K562 (cell line): Measurements from ENCODE around the gene PLCB1. TPM values are rescaled to one million over a fixed set of nuclear protein-coding genes. Genes with fewer than 3 reads are reported as not detected.

Experiments used
- ATAC-seq: fragments of 200-7000 bp; cut with Tn5 transposase; 3 replicates; pipeline ENCODE4 v1.9.1; 2020; ENCODE audit warnings: moderate library complexity
- BruUV-seq: library from RNA; stranded (reverse); fragments of 400-500 nt; replicated peaks from 2 replicates; lab custom pipeline; 2021; lab: Mats Ljungman, UMichigan
- CTCF ChIA-PET: fragments of 300-600 bp; formaldehyde crosslinking; extraction: SDS; loops from one replicate; lab custom pipeline; 2021; ENCODE audit warnings: low intra/inter-chr PET ratio; lab: Yijun Ruan, JAX
- POLR2A ChIA-PET: fragments of 300-600, 350-650 bp; sonication (Branson Sonifier 250); formaldehyde crosslinking; extraction: SDS; loops from one replicate; lab custom pipeline; 2021; ENCODE audit warnings: antibody characterized with exemption, inconsistent platforms; lab: Yijun Ruan, JAX
- DNase-seq, 4 experiments: peaks; one replicate each; pipeline versions ENCODE4 v3.0.0 to v3.0.0-alpha.2; 2011 to 2018; ENCODE audit warnings: low spot score in 3 of 4, mixed read lengths in 3 of 4; ENCODE audit errors: extremely low read depth in 1 of 4
- FAIRE-seq: peaks from 2 replicates; lab custom pipeline; 2011; peaks lifted over from hg19 to GRCh38; lab: Jason Lieb, UNC
- H2AFZ ChIP-seq: 2 replicates; pipeline ENCODE4 v1.6.0; 2011; ENCODE audit warnings: low read depth, low read length, control low read depth, inconsistent platforms
- H3K27ac ChIP-seq: fragments of 200-600 bp; 3 replicates; pipeline ENCODE4 v1.8.0; 2011; ENCODE audit warnings: low read depth, mild to moderate bottlenecking, control low read depth, inconsistent platforms, low read length, moderate library complexity, mixed read lengths; ENCODE audit errors: extremely low read depth
- H3K27me3 ChIP-seq, 2 experiments: fragments of 300-600 bp in 1 of 2; 2 replicates in 1 of 2; 3 replicates in 1 of 2; pipeline versions ENCODE4 v1.6.0 to v1.8.0; 2011; ENCODE audit warnings: inconsistent platforms in 2 of 2, low read length in 2 of 2, mild to moderate bottlenecking in 1 of 2, mixed read lengths in 1 of 2, moderate library complexity in 1 of 2; ENCODE audit not compliant: control insufficient read depth in 2 of 2, insufficient read depth in 2 of 2
- H3K36me3 ChIP-seq: fragments of 300-600 bp; 3 replicates; pipeline ENCODE4 v1.8.0; 2011; ENCODE audit warnings: mild to moderate bottlenecking, low read length, inconsistent platforms; ENCODE audit not compliant: control insufficient read depth, insufficient read depth
- H3K4me1 ChIP-seq, 2 experiments: fragments of 200-600 bp in 1 of 2; replicated peaks in 1 of 2; 2 replicates in 1 of 2; 3 replicates in 1 of 2; pipeline versions ENCODE4 v1.5.1 to v1.8.0; 2011; ENCODE audit warnings: inconsistent platforms in 2 of 2, low read length in 2 of 2, mild to moderate bottlenecking in 1 of 2, mixed read lengths in 1 of 2, moderate library complexity in 1 of 2; ENCODE audit not compliant: control insufficient read depth in 2 of 2, insufficient read depth in 2 of 2
- H3K4me2 ChIP-seq: 2 replicates; pipeline ENCODE4 v1.6.1; 2011; ENCODE audit warnings: low read length, control low read depth, inconsistent platforms, mixed read lengths; ENCODE audit not compliant: insufficient read depth
- H3K4me3 ChIP-seq: fragments of 200-600 bp; sonication (generic), shearing (Covaris generic); 2 replicates; pipeline ENCODE4 v1.5.1; 2016; ENCODE audit warnings: control low read depth, inconsistent platforms
- H3K79me2 ChIP-seq: fragments of 200-600 bp; 3 replicates; pipeline ENCODE4 v1.8.0; 2011; ENCODE audit warnings: low read length, inconsistent platforms; ENCODE audit not compliant: control insufficient read depth, insufficient read depth
- H3K9ac ChIP-seq, 2 experiments: 2 replicates each; pipeline versions ENCODE4 v1.6.0 to v1.6.1; 2011; ENCODE audit warnings: low read depth in 2 of 2, low read length in 2 of 2, control low read depth in 1 of 2, inconsistent platforms in 1 of 2, mild to moderate bottlenecking in 1 of 2, mixed read lengths in 1 of 2; ENCODE audit not compliant: insufficient read depth in 1 of 2
- H3K9me1 ChIP-seq: one replicate; pipeline ENCODE4 v1.6.0; 2011; ENCODE audit warnings: inconsistent platforms, mild to moderate bottlenecking, low read length, moderate library complexity; ENCODE audit not compliant: control insufficient read depth, insufficient read depth
- H3K9me3 ChIP-seq: replicated peaks from 2 replicates; pipeline ENCODE4 v1.5.1; 2011; ENCODE audit warnings: low read depth, low read length, inconsistent platforms; ENCODE audit not compliant: control insufficient read depth, insufficient read depth
- H4K20me1 ChIP-seq: replicated peaks from 2 replicates; pipeline ENCODE4 v1.6.1; 2011; ENCODE audit warnings: low read length, inconsistent platforms, mixed read lengths; ENCODE audit not compliant: control insufficient read depth, insufficient read depth
- ATF7 ChIP-seq: fragments of 450-650 bp; IDR thresholded peaks from 2 replicates; pipeline ENCODE4 v1.7.1; 2014; ENCODE audit warnings: mild to moderate bottlenecking, moderate library complexity
- POLR3G ChIP-seq: IDR thresholded peaks from 2 replicates; pipeline ENCODE4 v1.6.1; 2011; ENCODE audit not compliant: insufficient read length, insufficient replicate concordance; ENCODE audit errors: extremely low read depth
- SMC3 ChIP-seq: conservative IDR thresholded peaks from 2 replicates; pipeline ENCODE4 v1.6.1; 2011; ENCODE audit warnings: low read depth, low read length, improper control_type of control experiment; ENCODE audit not compliant: insufficient read depth
- USF2 ChIP-seq: sonication (generic); formaldehyde crosslinking; IDR thresholded peaks from 2 replicates; pipeline ENCODE4 v1.5.0; 2020; ENCODE audit warnings: missing genetic modification reagents
- WGBS: fragments of 100-300 bp; shearing (Covaris generic); methylation state at CpG from one replicate; pipeline ENCODE4 v1.1.6; 2016; ENCODE audit warnings: low coverage, mixed read lengths; ENCODE audit not compliant: insufficient coverage; ENCODE audit errors: missing lambda C conversion rate; 5-methylcytosine and 5-hydroxymethylcytosine counted together
- in situ Hi-C: fragments of 300-500 bp; cut with MboI; formaldehyde crosslinking; loops from 4 replicates; pipeline ENCODE4 v1.15.0; 2018; ENCODE audit warnings: inconsistent platforms, mixed read lengths
- intact Hi-C: fragments of 100-400 bp; cut with micrococcal nuclease; formaldehyde crosslinking; loops from 2 replicates; pipeline ENCODE4 v1.14.2; 2022
- polyA plus RNA-seq, 8 experiments: library from polyadenylated mRNA; depleted of rRNA in 4 of 8; stranded (reverse) in 5 of 8; unstranded in 3 of 8; fragments of >200 nt; fragmentation: Nextera tagmentation in 2 of 8; fragmentation: Illumina TruSeq in 1 of 8; extraction: Ambion mirVana in 2 of 8; extraction: Trizol in 1 of 8; gene quantifications; 2 replicates each; pipeline versions ENCODE4 v1.2.1 to v1.2.3, GENCODE V29; 2011 to 2014; ENCODE audit warnings: inconsistent platforms in 1 of 8, missing spikeins in 1 of 8
- total RNA-seq, 7 experiments: library from RNA; depleted of rRNA in 6 of 7; stranded (reverse); fragments of >200 nt in 6 of 7; fragmentation: Illumina TruSeq in 2 of 7; extraction: Trizol in 2 of 7; gene quantifications; 2 replicates each; pipeline versions ENCODE4 v1.2.1 to v1.2.3, GENCODE V29; 2011 to 2021; ENCODE audit warnings: low replicate concordance in 1 of 7
- TF ChIP-seq, protein P1 (sequence below): fragments of 450-650 bp; IDR thresholded peaks from 2 replicates; pipeline ENCODE4 v1.6.1; 2018; ENCODE audit not compliant: partially characterized antibody

The PLCB1 gene
- total and polyA plus RNA-seq, 9 of the 15 experiments (the other 6 are each of a cell fraction or from before 2014, with no cell fraction given): 0.34 to 3.1 (median 1.3) TPM

DNA sequence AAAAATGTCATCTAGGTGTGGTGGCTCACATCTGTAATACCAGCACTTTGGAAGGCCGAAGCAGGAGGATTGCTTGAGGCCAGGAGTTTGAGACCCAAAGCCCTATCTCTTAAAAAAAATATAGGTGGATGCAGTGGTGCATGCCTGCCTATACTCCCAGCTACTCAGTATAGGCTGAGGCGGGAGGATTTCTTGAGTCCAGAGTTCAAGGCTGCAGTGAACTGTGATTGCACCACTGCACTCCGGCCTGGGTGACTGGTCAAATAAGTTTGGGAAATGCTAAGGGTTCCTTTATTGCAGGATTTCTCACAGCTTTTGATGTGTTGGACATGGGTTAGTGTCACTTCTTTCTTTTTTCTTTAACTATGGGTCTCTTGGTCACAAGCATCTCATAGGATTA is 261.3 kb downstream of the PLCB1 start:
- no peaks in the 10 kb centered on the region for H3K79me2 ChIP-seq
- no peak for FAIRE-seq
- intact Hi-C loops (no loop called here), in situ Hi-C loops (loop anchor here (25.0 kb wide), 1 partner anchor 356 kb away; no protein-coding TSS in a partner anchor)
- no peak overlapping the region for H3K9ac ChIP-seq
- H3K36me3 ChIP-seq: no peaks in the 10 kb centered on the region
- no TSS peak for BruUV-seq
- no peak overlapping the region for H3K4me2 ChIP-seq
- no peak for TF ChIP-seq POLR3G
- TF ChIP-seq SMC3: no peak
- TF ChIP-seq, protein P1, sequence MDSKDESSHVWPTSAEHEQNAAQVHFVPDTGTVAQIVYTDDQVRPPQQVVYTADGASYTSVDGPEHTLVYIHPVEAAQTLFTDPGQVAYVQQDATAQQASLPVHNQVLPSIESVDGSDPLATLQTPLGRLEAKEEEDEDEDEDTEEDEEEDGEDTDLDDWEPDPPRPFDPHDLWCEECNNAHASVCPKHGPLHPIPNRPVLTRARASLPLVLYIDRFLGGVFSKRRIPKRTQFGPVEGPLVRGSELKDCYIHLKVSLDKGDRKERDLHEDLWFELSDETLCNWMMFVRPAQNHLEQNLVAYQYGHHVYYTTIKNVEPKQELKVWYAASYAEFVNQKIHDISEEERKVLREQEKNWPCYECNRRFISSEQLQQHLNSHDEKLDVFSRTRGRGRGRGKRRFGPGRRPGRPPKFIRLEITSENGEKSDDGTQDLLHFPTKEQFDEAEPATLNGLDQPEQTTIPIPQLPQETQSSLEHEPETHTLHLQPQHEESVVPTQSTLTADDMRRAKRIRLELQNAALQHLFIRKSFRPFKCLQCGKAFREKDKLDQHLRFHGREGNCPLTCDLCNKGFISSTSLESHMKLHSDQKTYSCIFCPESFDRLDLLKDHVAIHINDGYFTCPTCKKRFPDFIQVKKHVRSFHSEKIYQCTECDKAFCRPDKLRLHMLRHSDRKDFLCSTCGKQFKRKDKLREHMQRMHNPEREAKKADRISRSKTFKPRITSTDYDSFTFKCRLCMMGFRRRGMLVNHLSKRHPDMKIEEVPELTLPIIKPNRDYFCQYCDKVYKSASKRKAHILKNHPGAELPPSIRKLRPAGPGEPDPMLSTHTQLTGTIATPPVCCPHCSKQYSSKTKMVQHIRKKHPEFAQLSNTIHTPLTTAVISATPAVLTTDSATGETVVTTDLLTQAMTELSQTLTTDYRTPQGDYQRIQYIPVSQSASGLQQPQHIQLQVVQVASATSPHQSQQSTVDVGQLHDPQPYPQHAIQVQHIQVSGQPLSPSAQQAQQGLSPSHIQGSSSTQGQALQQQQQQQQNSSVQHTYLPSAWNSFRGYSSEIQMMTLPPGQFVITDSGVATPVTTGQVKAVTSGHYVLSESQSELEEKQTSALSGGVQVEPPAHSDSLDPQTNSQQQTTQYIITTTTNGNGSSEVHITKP: no peak
- no peak for TF ChIP-seq ATF7
- TF ChIP-seq USF2 (CRISPR knock-in tag): no peak
- no peak overlapping the region for H3K4me3 ChIP-seq
- no peaks in the 10 kb centered on the region for H4K20me1 ChIP-seq
- H3K9me3 ChIP-seq: no peaks in the 10 kb centered on the region
- 0% methylated on average over 2 of the region's 3 CpGs for WGBS
- POLR2A ChIA-PET: no interaction called here
- CTCF ChIA-PET: no interaction called here
- no peak for DNase-seq
- no peak for ATAC-seq
- H3K4me1 ChIP-seq: no peaks in the 10 kb centered on the region
- H3K27me3 ChIP-seq: no peaks in the 10 kb centered on the region
- H3K27ac ChIP-seq: no peak overlapping the region
- H2AFZ ChIP-seq: no peak overlapping the region
- no peaks in the 10 kb centered on the region for H3K9me1 ChIP-seq
